ENCODE results near the gene DHFR. TPM values are rescaled to one million over a fixed set of nuclear protein-coding genes. Genes with fewer than 3 reads are reported as not detected.

DHFR gene
- total and polyA plus RNA-seq, 2 of the 8 experiments (the other 6 are each of a cell fraction or from before 2014, with no cell fraction given), result 46.4 to 88.9 TPM

- Histone ChIP-seq H4K8ac (ENCODE audit: extremely low read depth, insufficient read depth, low read length) (no peak overlapping the region), H4K20me1 (replicated peaks in 1 of 2; ENCODE audit: control insufficient read depth in 1 of 2, insufficient read depth in 2 of 2, low read length in 2 of 2) (no peaks in the 10 kb centered on the region), H3K18ac (ENCODE audit: extremely low read depth, low read length) (no peak overlapping the region; the same call in 1 of the 2 replicates), H3K56ac (replicated peaks; ENCODE audit: insufficient read length, low read depth, low read length) (no peak overlapping the region), H3K9ac (replicated peaks in 1 of 4; ENCODE audit: extremely low read depth in 1 of 4, low read depth in 3 of 4, low read length in 3 of 4) (no peak overlapping the region), H3K4ac (replicated peaks; ENCODE audit: insufficient read length, low read depth, low read length) (no peak overlapping the region), H3K9me3 (ENCODE audit: insufficient read depth in 2 of 2, low read depth in 1 of 2, low read length in 1 of 2) (peaks cover 0 to 3% of the 10 kb centered on the region in 2 experiments; a peak in 1 of 4 replicates), H3K79me2 (ENCODE audit: control insufficient read depth in 1 of 2, insufficient read depth in 2 of 2, low read length in 2 of 2) (no peaks in the 10 kb centered on the region), H3K14ac (ENCODE audit: insufficient read length) (no peak overlapping the region), H2BK5ac (ENCODE audit: low read depth, low read length) (no peak overlapping the region), H3K4me2 (ENCODE audit: insufficient read depth in 1 of 2, low read depth in 2 of 2, low read length in 2 of 2) (no peak overlapping the region), H3K27ac (ENCODE audit: low read depth, low read length) (no peak overlapping the region), H4K91ac (replicated peaks; ENCODE audit: insufficient read length, low read length) (no peak overlapping the region), H3K23me2 (ENCODE audit: low read depth, low read length) (no peaks in the 10 kb centered on the region), H2AFZ (ENCODE audit: low read length) (no peak overlapping the region), H2AK5ac (ENCODE audit: low read depth, low read length) (no peak overlapping the region), H3K27me3 (replicated peaks in 1 of 4; ENCODE audit: control insufficient read depth in 3 of 4, extremely low read depth in 1 of 4, insufficient read depth in 3 of 4, low read length in 3 of 4) (no peaks in the 10 kb centered on the region), H2BK12ac (ENCODE audit: low read depth, low read length) (no peak overlapping the region), H3K4me3 (ENCODE audit: extremely low read depth in 1 of 4, insufficient read depth in 2 of 4, low read depth in 3 of 4, low read length in 4 of 4) (no peak overlapping the region), H2BK15ac (ENCODE audit: low read length) (no peak overlapping the region), H3K36me3 (ENCODE audit: control insufficient read depth in 2 of 4, insufficient read depth in 4 of 4, low read length in 3 of 4) (no peaks in the 10 kb centered on the region), H2BK120ac (replicated peaks; ENCODE audit: low read depth, low read length) (no peak overlapping the region), H3K4me1 (replicated peaks in 1 of 4; ENCODE audit: control insufficient read depth in 3 of 4, insufficient read depth in 4 of 4, low read length in 3 of 4) (no peaks in the 10 kb centered on the region), H4K5ac (ENCODE audit: insufficient read length, low read depth, low read length) (no peak overlapping the region), H2BK20ac (ENCODE audit: low read length) (no peak overlapping the region), H3K79me1 (ENCODE audit: low read depth, low read length) (no peaks in the 10 kb centered on the region), H3K23ac (ENCODE audit: insufficient read length) (no peak overlapping the region)
- DNase-seq (ENCODE audit: low read depth in 1 of 2, low spot score in 2 of 2) (no peak), FAIRE-seq (no peak)
- CTCF ChIA-PET (ENCODE audit: partially characterized antibody), result interaction anchor here (0.7 to 1.1 kb wide), 2 partner anchors 19 to 134 kb away, joined by 3 read pairs; no protein-coding TSS in a partner anchor
- TF ChIP-seq TAF1 (IDR thresholded peaks at IDR 0.05; ENCODE audit: low read depth, low read length) (no peak), BRCA1 (IDR thresholded peaks at IDR 0.05; ENCODE audit: low read depth, low read length) (no peak), SIX5 (IDR thresholded peaks at IDR 0.05; ENCODE audit: low read depth, low read length) (no peak), RFX5 (IDR thresholded peaks at IDR 0.05; ENCODE audit: borderline replicate concordance, low read depth, low read length) (no peak), RAD21 (IDR thresholded peaks at IDR 0.05 in 1 of 2, conservative IDR thresholded peaks at IDR 0.05 in 1 of 2; ENCODE audit: low read depth in 2 of 2, low read length in 2 of 2) (no peak), PHF8 (conservative IDR thresholded peaks at IDR 0.05; ENCODE audit: low read depth, low read length) (no peak), CREB1 (IDR thresholded peaks at IDR 0.05) (no peak), CEBPB (IDR thresholded peaks at IDR 0.05; ENCODE audit: low read depth, low read length) (no peak), CHD2 (IDR thresholded peaks at IDR 0.05; ENCODE audit: low read length) (no peak), BCL11A (IDR thresholded peaks at IDR 0.05; ENCODE audit: low read depth in 2 of 2, low read length in 2 of 2) (no peak), SIN3A (conservative IDR thresholded peaks at IDR 0.05 in 1 of 2, IDR thresholded peaks at IDR 0.05 in 1 of 2; ENCODE audit: low read depth in 1 of 2, low read length in 2 of 2) (no peak), EZH2 (IDR thresholded peaks at IDR 0.05; ENCODE audit: low read depth, low read length, severe bottlenecking) (no peak), TAF7 (optimal IDR thresholded peaks at IDR 0.05; ENCODE audit: borderline replicate concordance, low read depth, low read length) (no peak), POLR2AphosphoS5 (IDR thresholded peaks at IDR 0.05; ENCODE audit: low read depth, low read length) (no peak)
- POLR2A ChIA-PET (ENCODE audit: partially characterized antibody), result interaction anchor here (0.9 kb wide), 1 partner anchor 10 kb away, joined by 4 read pairs; no protein-coding TSS in a partner anchor
- WGBS, 2 experiments (ENCODE audit: extremely low coverage in 1 of 2, insufficient coverage in 1 of 2, insufficient read length in 1 of 2, insufficient replicate concordance in 2 of 2, low coverage in 1 of 2, low lambda C conversion rate in 2 of 2, missing lambda C conversion rate in 1 of 2), result 91% methylated on average over 17 of the region's 17 CpGs; no CpG with 5 or more reads in 1 of the 2 experiments
Observed at GRCh38 chr5:80615266-80615914, 39.4 kb downstream of the DHFR start.
